ENCODE data around the gene SLC7A14. TPM values are rescaled to one million over a fixed set of nuclear protein-coding genes. Genes with fewer than 3 reads are reported as not detected.

SLC7A14 gene
- total RNA-seq, 2 experiments from 2014 or later, result not detected

GRCh38 chr3:170511371-170511770 is 74.5 kb downstream of the SLC7A14 start:
- Histone ChIP-seq H3K36me3 (ENCODE audit: insufficient read depth, low read length) (no peaks in the 10 kb centered on the region), H3K9me3 (ENCODE audit: control insufficient read depth in 1 of 2, insufficient read depth in 1 of 2, low read length in 2 of 2) (no peaks in the 10 kb centered on the region), H3K4me1 (ENCODE audit: insufficient read depth, low read length) (no peaks in the 10 kb centered on the region), H3K4me3 (ENCODE audit: low read length) (no peak overlapping the region), H3K27me3 (ENCODE audit: control insufficient read depth in 1 of 2, insufficient read depth in 2 of 2, low read length in 2 of 2) (peaks cover 0 to 2% of the 10 kb centered on the region in 2 experiments), H3K27ac (ENCODE audit: low read depth in 1 of 2, low read length in 2 of 2) (no peak overlapping the region)
- intact Hi-C loops (cut with DNase I, micrococcal nuclease), result no loop called here
- CTCF ChIA-PET, result no interaction called here
- POLR2A ChIA-PET, result no interaction called here
- DNase-seq (no peak), ATAC-seq (ENCODE audit: poor library complexity) (no peak)
- no peaks in the 10 kb centered on the region for H3K36me3 Mint-ChIP-seq (ENCODE audit: low read depth)
- H3K9me3 Mint-ChIP-seq, result no peaks in the 10 kb centered on the region
- no peak for TF ChIP-seq CTCF (IDR thresholded peaks at IDR 0.05)
- H3K27ac Mint-ChIP-seq, result no peak overlapping the region
- no peaks in the 10 kb centered on the region for H3K4me1 Mint-ChIP-seq (ENCODE audit: low read depth)
- peaks cover 39% of the 10 kb centered on the region for H3K27me3 Mint-ChIP-seq
- no peak overlapping the region for H3K4me3 Mint-ChIP-seq

GRCh38 chr3:170508839-170509238 is 77.0 kb downstream of the SLC7A14 start:
- ATAC-seq (ENCODE audit: poor library complexity) (no peak), DNase-seq (no peak)
- H3K9me3 Mint-ChIP-seq, result no peaks in the 10 kb centered on the region
- H3K27me3 Mint-ChIP-seq, result peaks cover 45% of the 10 kb centered on the region
- intact Hi-C loops (cut with DNase I, micrococcal nuclease), result no loop called here
- no peak overlapping the region for H3K27ac Mint-ChIP-seq
- no peak overlapping the region for H3K4me3 Mint-ChIP-seq
- no peak for TF ChIP-seq CTCF (IDR thresholded peaks at IDR 0.05)
- Histone ChIP-seq H3K36me3 (ENCODE audit: insufficient read depth, low read length) (no peaks in the 10 kb centered on the region), H3K4me1 (ENCODE audit: insufficient read depth, low read length) (no peaks in the 10 kb centered on the region), H3K9me3 (ENCODE audit: control insufficient read depth in 1 of 2, insufficient read depth in 1 of 2, low read length in 2 of 2) (no peaks in the 10 kb centered on the region), H3K4me3 (ENCODE audit: low read length) (no peak overlapping the region), H3K27ac (ENCODE audit: low read depth in 1 of 2, low read length in 2 of 2) (no peak overlapping the region), H3K27me3 (ENCODE audit: control insufficient read depth in 1 of 2, insufficient read depth in 2 of 2, low read length in 2 of 2) (peaks cover 0 to 2% of the 10 kb centered on the region in 2 experiments)
- H3K36me3 Mint-ChIP-seq (ENCODE audit: low read depth), result no peaks in the 10 kb centered on the region
- no peaks in the 10 kb centered on the region for H3K4me1 Mint-ChIP-seq (ENCODE audit: low read depth)
- POLR2A ChIA-PET, result no interaction called here
- CTCF ChIA-PET, result no interaction called here

- Mint-ChIP-seq H3K9me3 (no peaks in the 10 kb centered on the region), H3K27ac (no peak overlapping the region), H3K36me3 (ENCODE audit: low read depth) (no peaks in the 10 kb centered on the region), H3K27me3 (peaks cover 41% of the 10 kb centered on the region), H3K4me3 (no peak overlapping the region), H3K4me1 (ENCODE audit: low read depth) (no peaks in the 10 kb centered on the region)
- no peak for TF ChIP-seq CTCF (IDR thresholded peaks at IDR 0.05)
- ChIA-PET CTCF (no interaction called here), POLR2A (no interaction called here)
- Histone ChIP-seq H3K4me3 (ENCODE audit: low read length) (no peak overlapping the region), H3K36me3 (ENCODE audit: insufficient read depth, low read length) (no peaks in the 10 kb centered on the region), H3K27ac (ENCODE audit: low read depth in 1 of 2, low read length in 2 of 2) (no peak overlapping the region), H3K27me3 (ENCODE audit: control insufficient read depth in 1 of 2, insufficient read depth in 2 of 2, low read length in 2 of 2) (peaks cover 0 to 2% of the 10 kb centered on the region in 2 experiments), H3K9me3 (ENCODE audit: control insufficient read depth in 1 of 2, insufficient read depth in 1 of 2, low read length in 2 of 2) (no peaks in the 10 kb centered on the region), H3K4me1 (ENCODE audit: insufficient read depth, low read length) (no peaks in the 10 kb centered on the region)
- intact Hi-C loops (cut with DNase I, micrococcal nuclease), result no loop called here
- no peak for DNase-seq
- no peak for ATAC-seq (ENCODE audit: poor library complexity)
Measured at GRCh38 chr3:170508291-170508690, 77.6 kb downstream of the SLC7A14 start.

Measured in CD4-positive, alpha-beta T cell (primary cell).